ENCODE measurements around the gene ITGB1.

DNA sequence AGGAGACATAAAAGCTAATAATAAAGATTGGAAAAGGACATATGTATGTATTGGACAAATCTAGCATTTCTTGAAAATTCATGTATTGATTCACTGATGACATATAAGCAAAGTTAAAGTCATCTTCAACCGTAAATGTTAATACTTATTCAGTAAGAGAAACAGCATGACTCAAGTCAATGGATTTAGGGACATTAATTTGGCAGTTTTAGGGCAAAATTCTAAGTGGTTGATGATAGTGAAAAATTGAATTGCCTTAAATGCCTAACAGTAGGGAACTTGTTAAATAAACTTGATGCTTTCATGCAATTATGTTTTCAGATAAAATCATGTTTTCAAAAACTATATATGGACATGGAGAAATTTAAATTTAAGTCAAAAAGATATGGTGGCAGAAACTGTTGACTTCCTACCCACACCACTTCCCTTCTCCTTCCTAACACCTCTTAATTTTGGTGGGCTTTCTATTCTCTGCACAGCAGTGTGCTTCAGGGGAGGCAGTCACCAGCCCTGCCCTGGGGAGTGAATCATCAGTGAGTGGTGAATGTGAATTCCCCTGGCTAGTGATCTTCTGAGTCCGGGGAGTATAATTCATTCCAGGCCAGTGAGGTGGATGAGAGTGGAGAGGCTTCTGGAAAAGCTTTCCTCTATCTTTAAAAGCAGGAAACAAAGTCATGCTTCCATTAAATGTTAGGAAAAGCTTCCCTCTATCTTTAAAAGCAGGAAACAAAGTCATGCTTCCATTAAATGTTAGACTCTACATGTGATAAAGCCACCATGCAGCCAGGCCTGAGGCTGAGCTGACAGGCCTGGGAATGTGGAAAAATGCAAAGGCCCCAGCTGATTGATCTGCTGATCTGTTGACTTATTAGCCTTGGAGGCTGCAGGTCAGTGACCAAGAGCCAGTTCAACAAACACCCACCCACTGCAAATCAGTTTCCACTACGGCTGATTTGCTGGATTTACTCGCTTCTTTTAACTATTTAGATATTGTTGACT, 25.2 kb upstream of the ITGB1 start:
- TF ChIP-seq CTCF (IDR thresholded peaks at IDR 0.05), result no peak
- TF ChIP-seq POLR2A (IDR thresholded peaks at IDR 0.05), result no peak
